HG03039 (cell line): Measurements from ENCODE around the gene CELF4.
"Not testable (repeated sequence)": the region's sequence is repeated elsewhere in the genome, so short reads cannot be mapped to it uniquely, and the experiment has no call there.

Experiments used
- ATAC-seq: cut with Tn5 transposase; IDR thresholded peaks from one replicate; pipeline ENCODE4 v1.9.1; 2021; ENCODE audit warnings: mild to moderate bottlenecking, moderate library complexity; ENCODE audit not compliant: unreplicated experiment

CELF4 gene

DNA sequence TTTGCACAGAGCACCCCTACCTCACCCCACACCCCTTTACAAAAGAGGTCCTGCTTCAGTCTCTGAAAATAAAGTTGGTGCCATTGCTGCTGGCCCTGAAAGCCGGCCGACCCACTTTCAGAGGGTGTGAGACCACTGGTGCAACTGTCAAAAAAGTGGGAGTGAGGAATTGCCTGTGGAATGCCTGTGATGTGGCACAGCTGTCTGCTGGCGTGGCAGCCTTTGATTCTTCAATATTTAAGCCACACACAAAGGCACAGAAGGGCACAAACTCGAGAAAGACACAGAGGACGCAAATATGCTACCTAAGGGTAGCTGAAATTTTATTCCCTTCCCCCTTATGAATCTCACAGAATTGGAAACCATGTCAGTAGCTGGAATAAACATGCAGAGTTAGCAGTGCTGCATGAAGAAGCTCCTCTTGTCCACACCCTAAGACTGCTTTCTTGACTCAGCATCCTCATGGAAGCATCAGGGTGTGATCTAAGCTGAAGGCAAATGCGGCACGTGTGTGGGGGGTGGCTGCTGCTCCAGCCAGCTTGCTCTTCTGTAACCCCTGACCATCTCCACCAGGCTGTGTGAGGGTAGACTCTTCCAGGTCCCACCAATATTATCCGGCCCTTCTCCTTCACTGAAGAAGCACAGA lies 92.3 kb downstream of the CELF4 start:
- no peak for ATAC-seq

DNA sequence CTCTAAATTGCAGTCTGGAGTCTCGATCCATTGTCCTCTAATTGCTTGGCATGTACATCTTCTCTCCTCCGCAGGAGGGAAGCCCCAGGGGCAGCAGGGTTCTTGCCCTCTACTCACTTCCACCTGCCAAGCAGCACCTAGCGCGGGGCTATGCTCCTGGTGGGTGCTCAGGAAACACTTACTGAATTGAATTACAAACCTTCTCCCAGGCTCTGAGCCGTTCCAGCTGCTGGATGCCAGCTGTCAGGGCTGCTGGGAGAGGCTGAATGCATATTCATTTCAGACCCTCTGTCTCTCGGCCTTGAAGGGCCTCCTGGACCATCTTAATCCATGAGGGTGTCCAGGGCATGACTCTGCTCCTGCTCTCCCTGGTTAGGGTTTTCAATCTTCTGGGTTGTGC lies 94.0 kb downstream of the CELF4 start:
- ATAC-seq: no peak

GRCh38 chr18:37470986-37471385 lies 94.6 kb downstream of the CELF4 start:
- ATAC-seq: no peak

DNA sequence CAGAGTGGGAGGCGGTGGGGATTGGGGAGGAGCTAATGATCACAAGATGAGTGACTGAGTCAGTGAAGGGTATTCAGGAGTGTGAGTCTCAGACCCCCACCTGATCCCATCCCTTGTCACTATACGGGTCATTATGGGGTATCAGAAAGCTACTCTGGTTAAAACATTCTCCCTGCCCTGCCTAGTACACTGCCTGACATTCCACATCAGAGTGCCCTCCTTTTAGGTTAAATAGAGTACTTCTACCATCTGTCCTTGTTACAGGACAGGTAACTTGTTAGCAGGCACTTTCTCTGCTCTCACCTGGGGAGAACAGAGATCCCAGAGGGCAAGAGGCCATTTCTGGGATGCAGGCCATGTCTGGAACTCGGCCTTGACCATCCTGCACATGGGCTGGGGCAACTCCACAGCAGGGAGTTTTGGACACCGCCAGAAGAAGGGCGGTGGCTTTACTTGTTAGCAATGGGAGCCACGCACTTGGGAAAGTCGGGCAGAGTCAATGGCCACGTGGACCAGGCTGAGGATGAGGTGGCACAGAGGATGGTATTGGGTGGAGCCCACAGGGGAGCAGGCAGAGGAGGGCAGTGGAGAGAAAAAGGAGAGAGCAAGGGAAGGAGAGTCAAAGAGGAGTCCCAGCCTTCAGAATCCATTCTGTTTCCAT lies 98.5 kb downstream of the CELF4 start:
- no peak for ATAC-seq

GRCh38 chr18:37465958-37466357 lies 99.6 kb downstream of the CELF4 start:
- ATAC-seq: no peak

DNA sequence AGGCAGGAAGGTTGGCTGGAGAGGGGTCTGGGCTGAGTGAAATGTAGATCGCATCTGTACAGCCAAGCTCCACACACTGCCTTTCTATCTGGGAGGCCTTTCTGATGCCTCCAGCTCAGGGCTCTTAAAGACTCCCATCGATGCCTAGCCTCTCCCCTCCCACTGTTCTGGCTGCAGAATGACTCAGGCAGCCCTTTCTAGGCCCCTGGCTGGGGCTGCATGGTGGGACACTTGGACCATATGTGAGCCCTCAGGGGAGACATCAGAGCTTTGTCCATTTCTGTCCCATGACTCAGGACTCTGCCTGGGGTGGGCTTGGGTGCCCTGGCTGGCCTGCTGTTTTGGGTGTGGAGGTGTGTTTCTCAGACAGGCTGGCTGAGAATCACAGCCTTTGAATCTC lies 101.3 kb downstream of the CELF4 start:
- ATAC-seq: no peak

DNA sequence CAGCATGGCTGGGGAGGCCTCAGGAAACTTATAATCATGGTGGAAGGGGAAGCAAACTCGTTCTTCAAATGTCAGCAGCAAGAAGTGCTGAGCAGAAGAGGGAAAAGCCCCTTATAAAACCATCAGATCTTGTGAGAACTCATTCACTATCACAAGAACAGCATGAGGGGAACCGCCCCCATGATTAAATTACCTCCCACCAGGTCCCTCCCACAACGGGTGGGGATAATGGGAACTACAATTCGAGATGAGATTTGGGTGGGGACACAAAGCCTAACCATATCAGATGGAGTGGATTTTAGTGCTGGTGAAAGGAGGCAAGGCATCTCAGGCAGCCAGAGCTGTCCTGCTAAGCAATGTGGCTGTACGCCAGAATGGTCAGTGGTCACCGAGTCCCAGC lies 104.3 kb downstream of the CELF4 start:
- not testable (repeated sequence) for ATAC-seq

GRCh38 chr18:37460604-37461003 lies 105.0 kb downstream of the CELF4 start:
- no peak for ATAC-seq

- ATAC-seq: no peak
These were observed 106.9 kb downstream of the CELF4 start for GRCh38 chr18:37458697-37459096.

DNA sequence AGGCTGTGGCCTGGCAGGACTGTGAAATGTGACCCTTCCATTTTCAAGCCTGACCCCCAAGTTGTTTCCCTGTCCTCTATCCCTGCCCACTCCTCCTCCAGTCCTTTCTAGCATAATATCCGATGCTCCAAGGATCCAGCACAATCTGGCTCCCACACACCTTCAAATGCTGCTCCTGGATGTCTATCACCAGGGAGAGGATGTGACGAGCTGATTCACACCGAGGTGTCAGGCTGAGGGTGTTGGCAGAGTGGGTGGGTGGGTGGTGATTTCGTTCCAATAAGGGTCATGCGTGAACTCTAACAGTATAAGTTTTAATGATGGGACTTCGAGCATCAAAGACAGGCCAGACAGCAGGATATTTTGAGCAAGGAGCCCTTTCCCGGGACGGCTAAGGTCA lies 107.8 kb downstream of the CELF4 start:
- no peak for ATAC-seq

GRCh38 chr18:37457341-37457740 lies 108.3 kb downstream of the CELF4 start:
- no peak for ATAC-seq

DNA sequence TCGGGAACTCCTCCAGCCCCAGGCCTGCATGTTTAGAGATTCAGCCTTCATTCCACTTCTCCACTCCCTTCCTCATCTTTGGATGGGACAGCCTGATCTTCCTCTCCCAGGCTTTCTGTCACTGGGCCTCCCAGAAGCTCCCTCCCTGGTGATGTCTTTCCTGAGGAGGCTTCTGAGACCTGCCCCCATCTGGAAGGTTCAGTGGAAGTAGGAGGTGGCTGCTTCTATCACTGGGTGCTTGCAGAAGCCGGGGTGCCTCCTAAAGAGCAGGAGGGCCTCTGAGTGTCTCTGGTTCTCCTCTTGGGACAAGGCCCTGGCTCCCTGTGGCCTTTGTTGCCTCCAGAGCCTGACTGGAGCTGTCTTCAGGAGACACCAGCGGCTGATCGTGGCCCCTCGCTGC lies 108.7 kb downstream of the CELF4 start:
- ATAC-seq: no peak

GRCh38 chr18:37456395-37456794 lies 109.2 kb downstream of the CELF4 start:
- no peak for ATAC-seq

GRCh38 chr18:37453752-37454151 lies 111.8 kb downstream of the CELF4 start:
- no peak for ATAC-seq

DNA sequence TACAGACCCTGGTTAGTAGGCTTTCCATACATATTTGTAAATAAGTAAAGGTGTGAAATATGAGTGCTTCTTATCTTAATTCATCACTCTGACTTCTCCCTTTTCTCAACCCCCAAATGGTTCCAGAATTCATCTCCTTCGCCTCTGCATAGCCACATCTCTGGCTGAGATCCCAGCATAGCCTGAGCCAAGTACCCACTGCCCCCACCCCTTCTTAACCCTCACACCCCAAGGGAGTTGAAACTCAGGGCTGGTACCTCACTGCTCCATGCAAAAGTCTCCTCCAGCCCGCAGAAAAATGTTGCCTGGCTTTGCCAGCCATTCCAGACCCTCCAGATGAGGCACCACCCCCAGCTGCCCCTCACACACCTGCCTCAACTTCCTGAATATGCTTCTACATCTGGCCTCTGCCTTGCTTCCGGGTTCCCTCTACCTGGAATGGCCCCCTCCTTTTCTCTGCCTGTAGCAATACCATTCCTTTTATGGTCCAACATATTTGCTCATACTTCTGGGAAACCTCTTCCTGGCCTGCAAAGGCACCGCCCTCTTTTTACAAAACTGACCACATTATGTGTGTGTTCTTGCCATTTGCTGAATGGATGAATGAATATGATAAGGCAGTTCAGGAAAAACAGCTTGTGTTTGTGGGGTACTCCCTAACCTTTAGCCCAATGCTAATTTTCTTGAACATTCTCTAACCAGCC lies 112.8 kb downstream of the CELF4 start:
- ATAC-seq: no peak

- no peak for ATAC-seq
These were observed 113.6 kb downstream of the CELF4 start for GRCh38 chr18:37452015-37452414.

DNA sequence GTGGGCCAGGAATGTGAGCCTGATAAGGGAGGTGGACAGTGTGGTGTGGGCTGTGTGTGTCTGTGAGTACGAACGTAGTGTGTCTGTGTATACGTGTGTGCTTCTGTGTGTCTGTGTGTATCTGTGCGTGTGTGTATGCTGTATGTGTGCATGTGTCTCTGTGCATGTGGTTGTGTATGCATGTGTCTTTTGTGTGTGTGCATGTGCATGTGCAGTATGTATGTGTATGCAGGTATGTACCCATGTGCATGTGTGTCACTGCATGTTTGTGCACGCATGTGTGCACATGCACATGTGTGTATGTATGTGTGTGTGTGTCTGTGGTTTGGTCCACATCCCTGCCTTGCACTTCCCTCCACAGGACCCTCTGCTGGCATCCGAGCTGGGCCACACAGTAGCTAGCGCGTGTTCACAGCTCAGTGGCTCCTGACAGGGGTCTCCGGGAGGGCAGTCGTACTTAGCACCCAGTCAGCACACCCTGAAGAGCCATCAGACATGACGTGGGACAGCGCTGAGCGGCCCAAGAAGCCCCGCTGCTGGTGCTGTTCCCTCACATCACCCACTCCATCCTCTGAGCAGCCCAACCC lies 114.3 kb downstream of the CELF4 start:
- ATAC-seq: no peak

- ATAC-seq: no peak
These were observed 115.0 kb downstream of the CELF4 start for GRCh38 chr18:37450434-37451132.

- ATAC-seq: no peak
These were observed 116.0 kb downstream of the CELF4 start for GRCh38 chr18:37449618-37450017.

DNA sequence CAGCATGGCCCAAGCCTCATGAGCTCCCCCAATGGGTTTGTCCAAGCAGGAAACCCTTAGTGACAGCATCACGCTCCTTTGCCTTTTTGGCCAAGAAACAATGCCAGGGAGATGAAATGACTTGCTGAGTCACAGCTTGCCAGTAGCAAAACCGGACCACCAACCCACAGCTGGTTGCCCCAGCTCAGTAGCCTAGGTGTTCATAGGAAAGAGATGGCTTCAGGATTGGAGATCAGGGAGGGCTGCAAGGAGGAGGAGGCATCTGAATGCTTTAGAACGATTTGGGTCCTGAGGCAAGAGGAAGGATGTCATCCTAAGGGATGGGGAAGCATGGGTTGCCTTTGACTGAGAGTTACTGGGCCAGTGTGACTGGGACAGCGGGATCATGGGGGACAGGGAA lies 116.7 kb downstream of the CELF4 start:
- no peak for ATAC-seq
